CD14-positive monocyte (primary cell): ENCODE data around the gene DOK5. TPM values are rescaled to one million over a fixed set of nuclear protein-coding genes. Genes with fewer than 3 reads are reported as not detected.

Experiments
- DNase-seq, 3 donors: peaks; one replicate each; pipeline ENCODE4 v3.0.0-alpha.2; 2011 to 2022
- H2AFZ ChIP-seq: 2 replicates; pipeline ENCODE4 v1.6.0; 2012; ENCODE audit warnings: mild to moderate bottlenecking, low read depth, low read length, inconsistent platforms; ENCODE audit not compliant: insufficient read depth, poor library complexity, severe bottlenecking
- H3K27ac ChIP-seq, 2 donors: 1 replicate in 1 of 2; 2 replicates in 1 of 2; pipeline ENCODE4 v1.5.1; 2012 to 2013; ENCODE audit warnings: low read length in 2 of 2, control low read depth in 1 of 2, inconsistent platforms in 1 of 2, low read depth in 1 of 2, mild to moderate bottlenecking in 1 of 2
- H3K27me3 ChIP-seq, 2 donors: one replicate each; pipeline versions ENCODE4 v1.6.0 to v1.6.1; 2011 to 2013; ENCODE audit warnings: low read length in 2 of 2; ENCODE audit not compliant: control insufficient read depth in 2 of 2, insufficient read depth in 2 of 2
- H3K36me3 ChIP-seq, 2 donors: replicated peaks in 1 of 2; 1 replicate in 1 of 2; 2 replicates in 1 of 2; pipeline versions ENCODE4 v1.5.1 to v1.6.1; 2012 to 2013; ENCODE audit warnings: low read length in 2 of 2, control low read depth in 1 of 2, inconsistent platforms in 1 of 2, mild to moderate bottlenecking in 1 of 2; ENCODE audit not compliant: insufficient read depth in 2 of 2, control insufficient read depth in 1 of 2
- H3K4me1 ChIP-seq, 2 donors: 1 replicate in 1 of 2; 2 replicates in 1 of 2; pipeline versions ENCODE4 v1.5.1 to v1.6.1; 2012 to 2013; ENCODE audit warnings: low read length in 2 of 2, control low read depth in 1 of 2, inconsistent platforms in 1 of 2, mild to moderate bottlenecking in 1 of 2, moderate library complexity in 1 of 2; ENCODE audit not compliant: insufficient read depth in 2 of 2, control insufficient read depth in 1 of 2
- H3K4me2 ChIP-seq: replicated peaks from 2 replicates; pipeline ENCODE3; 2012; ENCODE audit warnings: low read length, moderate library complexity, mild to moderate bottlenecking; ENCODE audit not compliant: poor library complexity, severe bottlenecking; ENCODE audit errors: extremely low read depth
- H3K4me3 ChIP-seq, 3 experiments: fragments of 200-600 bp in 1 of 3; sonication (generic) in 1 of 3; replicated peaks in 1 of 3; 1 replicate in 2 of 3; 2 replicates in 1 of 3; pipeline ENCODE4 v1.5.1; 2011 to 2013; ENCODE audit warnings: low read length in 3 of 3, mild to moderate bottlenecking in 3 of 3, control low read depth in 2 of 3, low read depth in 2 of 3, inconsistent platforms in 1 of 3, moderate library complexity in 1 of 3
- H3K79me2 ChIP-seq: 2 replicates; pipeline ENCODE4 v1.6.0; 2012; ENCODE audit warnings: mild to moderate bottlenecking, control low read depth, inconsistent platforms, low read length, moderate library complexity; ENCODE audit not compliant: insufficient read depth
- H3K9ac ChIP-seq: 2 replicates; pipeline ENCODE4 v1.6.0; 2017; ENCODE audit warnings: low read length, mild to moderate bottlenecking; ENCODE audit not compliant: insufficient read depth, poor library complexity, severe bottlenecking
- H3K9me3 ChIP-seq, 2 donors: replicated peaks in 1 of 2; 1 replicate in 1 of 2; 2 replicates in 1 of 2; pipeline versions ENCODE4 v1.5.1 to v1.6.1; 2012 to 2013; ENCODE audit warnings: low read length in 2 of 2, control low read depth in 1 of 2; ENCODE audit not compliant: control insufficient read depth in 1 of 2, insufficient read depth in 1 of 2
- H4K20me1 ChIP-seq: 2 replicates; pipeline ENCODE4 v1.6.0; 2012; ENCODE audit warnings: mild to moderate bottlenecking, low read length, control low read depth, moderate library complexity; ENCODE audit not compliant: insufficient read depth
- H3K27ac Mint-ChIP-seq, 7 donors: one replicate each; pipeline ENCODE4 v1.8.0; 2020; ENCODE audit warnings: mild to moderate bottlenecking in 7 of 7, mixed read lengths in 7 of 7, moderate library complexity in 6 of 7, inconsistent platforms in 2 of 7
- H3K27me3 Mint-ChIP-seq, 3 donors: one replicate each; pipeline ENCODE4 v1.8.0; 2021 to 2022; ENCODE audit warnings: low read depth in 3 of 3, mild to moderate bottlenecking in 3 of 3, mixed read lengths in 3 of 3, moderate library complexity in 3 of 3, inconsistent platforms in 1 of 3
- H3K36me3 Mint-ChIP-seq, 2 donors: one replicate each; pipeline ENCODE4 v1.8.0; 2020; ENCODE audit warnings: mixed read lengths in 2 of 2, inconsistent platforms in 1 of 2, mild to moderate bottlenecking in 1 of 2
- H3K4me1 Mint-ChIP-seq: one replicate; pipeline ENCODE4 v1.8.0; 2020; ENCODE audit warnings: mild to moderate bottlenecking, mixed read lengths
- H3K4me3 Mint-ChIP-seq, 2 donors: one replicate each; pipeline ENCODE4 v1.8.0; 2020; ENCODE audit warnings: mild to moderate bottlenecking in 2 of 2, mixed read lengths in 2 of 2, moderate library complexity in 1 of 2
- H3K9me3 Mint-ChIP-seq, 7 donors: one replicate each; pipeline ENCODE4 v1.8.0; 2020 to 2022; ENCODE audit warnings: mixed read lengths in 7 of 7, mild to moderate bottlenecking in 6 of 7, moderate library complexity in 6 of 7, inconsistent platforms in 2 of 7
- CTCF ChIP-seq: fragments of 200-600 bp; IDR thresholded peaks from one replicate; pipeline ENCODE4 v1.8.0; 2022; ENCODE audit warnings: antibody characterized with exemption, mild to moderate bottlenecking
- WGBS: methylation state at CpG from one replicate; pipeline ENCODE4 v1.1.5; 2013; ENCODE audit warnings: missing lambda C conversion rate; ENCODE audit not compliant: insufficient coverage; 5-methylcytosine and 5-hydroxymethylcytosine counted together
- intact Hi-C, 2 donors: fragments of 100-400 bp; cut with micrococcal nuclease; formaldehyde crosslinking; loops; one replicate each; pipeline versions ENCODE4 v1.15.0 to v1.15.1; 2023
- polyA plus RNA-seq, 3 donors: library from polyadenylated mRNA; depleted of rRNA in 1 of 3; unstranded in 2 of 3; stranded (reverse) in 1 of 3; fragments of 300-500 nt in 2 of 3; fragments of >200 nt in 1 of 3; fragmentation: Illumina TruSeq in 2 of 3; gene quantifications; 1 replicate in 2 of 3; 2 replicates in 1 of 3; pipeline ENCODE4 v1.2.3, GENCODE V29; 2012 to 2021

The DOK5 gene
- polyA plus RNA-seq, 3 donors, result not detected

GRCh38 chr20:54486585-54486984, 11.2 kb downstream of the DOK5 start:
- no CpG with 5 or more reads among the region's 4 CpGs for WGBS
- no peaks in the 10 kb centered on the region for H3K9me3 ChIP-seq
- H4K20me1 ChIP-seq, result no peaks in the 10 kb centered on the region
- H3K27me3 Mint-ChIP-seq, result peaks cover 0 to 4% (median 3%) of the 10 kb centered on the region in 3 donors
- no peak overlapping the region for H3K4me3 ChIP-seq
- no peak overlapping the region for H3K4me3 Mint-ChIP-seq
- no peaks in the 10 kb centered on the region for H3K36me3 ChIP-seq
- H3K4me1 ChIP-seq, result no peaks in the 10 kb centered on the region
- no peak for TF ChIP-seq CTCF
- H3K79me2 ChIP-seq, result no peaks in the 10 kb centered on the region
- no peaks in the 10 kb centered on the region for H3K27me3 ChIP-seq
- H3K4me1 Mint-ChIP-seq, result no peaks in the 10 kb centered on the region
- no peak overlapping the region for H2AFZ ChIP-seq
- no peak for DNase-seq
- intact Hi-C loops, result no loop called here
- no peak overlapping the region for H3K27ac ChIP-seq
- H3K4me2 ChIP-seq, result no peak overlapping the region
- H3K9me3 Mint-ChIP-seq, result peaks cover 0 to 4% (median 0%) of the 10 kb centered on the region in 7 donors
- H3K27ac Mint-ChIP-seq, result no peak overlapping the region
- H3K9ac ChIP-seq, result no peak overlapping the region
- H3K36me3 Mint-ChIP-seq, result no peaks in the 10 kb centered on the region

- Histone ChIP-seq H3K4me2 (no peak overlapping the region), H3K27me3 (no peaks in the 10 kb centered on the region), H3K9me3 (no peaks in the 10 kb centered on the region), H3K36me3 (no peaks in the 10 kb centered on the region), H2AFZ (no peak overlapping the region), H4K20me1 (no peaks in the 10 kb centered on the region), H3K27ac (no peak overlapping the region), H3K4me3 (no peak overlapping the region), H3K79me2 (no peaks in the 10 kb centered on the region), H3K4me1 (no peaks in the 10 kb centered on the region), H3K9ac (no peak overlapping the region)
- Mint-ChIP-seq H3K36me3 (no peaks in the 10 kb centered on the region), H3K27ac (no peak overlapping the region), H3K4me3 (no peak overlapping the region), H3K27me3 (peaks cover 2 to 4% (median 3%) of the 10 kb centered on the region in 3 donors), H3K9me3 (peaks cover 0 to 4% (median 0%) of the 10 kb centered on the region in 7 donors), H3K4me1 (no peaks in the 10 kb centered on the region)
- TF ChIP-seq CTCF, result no peak
- intact Hi-C loops, result no loop called here
- WGBS, result no CpG with 5 or more reads among the region's 2 CpGs
- no peak for DNase-seq
Observed at GRCh38 chr20:54488442-54488841, 13.0 kb downstream of the DOK5 start.
